GM18508 (cell line): Measurements from ENCODE around the gene STK4.

Source experiments
- ATAC-seq: cut with Tn5 transposase; IDR thresholded peaks from one replicate; pipeline ENCODE4 v1.9.1; 2021; ENCODE audit warnings: moderate number of reproducible peaks; ENCODE audit not compliant: insufficient read depth, unreplicated experiment

The STK4 gene

GRCh38 chr20:45073221-45073620, 106.9 kb downstream of the STK4 start:
- no peak for ATAC-seq

- no peak for ATAC-seq
Measured at GRCh38 chr20:45077559-45077958, 111.2 kb downstream of the STK4 start.

- ATAC-seq: no peak
Measured at GRCh38 chr20:45080867-45081624, 114.7 kb downstream of the STK4 start.

- no peak for ATAC-seq
Measured at GRCh38 chr20:45082468-45082867, 116.2 kb downstream of the STK4 start.

- no peak for ATAC-seq
Measured at GRCh38 chr20:45083127-45083526, 116.8 kb downstream of the STK4 start.

GRCh38 chr20:45085289-45085688, 119.0 kb downstream of the STK4 start:
- no peak for ATAC-seq

- no peak for ATAC-seq
Measured at GRCh38 chr20:45085867-45086266, 119.6 kb downstream of the STK4 start.

- ATAC-seq: no peak
Measured at GRCh38 chr20:45087097-45087790, 120.9 kb downstream of the STK4 start.

- ATAC-seq: no peak
Measured at GRCh38 chr20:45087814-45088213, 121.5 kb downstream of the STK4 start.

GRCh38 chr20:45088247-45088646, 121.9 kb downstream of the STK4 start:
- no peak for ATAC-seq

- no peak for ATAC-seq
Measured at GRCh38 chr20:45090481-45090880, 124.2 kb downstream of the STK4 start.

- ATAC-seq: no peak
Measured at GRCh38 chr20:45091366-45091765, 125.1 kb downstream of the STK4 start.

- no peak for ATAC-seq
Measured at GRCh38 chr20:45092898-45093297, 126.6 kb downstream of the STK4 start.

- no peak for ATAC-seq
Measured at GRCh38 chr20:45094201-45094600, 127.9 kb downstream of the STK4 start.

- no peak for ATAC-seq
Measured at GRCh38 chr20:45094864-45095574, 128.7 kb downstream of the STK4 start.

- no peak for ATAC-seq
Measured at GRCh38 chr20:45095805-45096238, 129.5 kb downstream of the STK4 start.

GRCh38 chr20:45096781-45097180, 130.5 kb downstream of the STK4 start:
- ATAC-seq: no peak

GRCh38 chr20:45097485-45098102, 131.3 kb downstream of the STK4 start:
- ATAC-seq: no peak

GRCh38 chr20:45098103-45098773, 131.9 kb downstream of the STK4 start:
- ATAC-seq: no peak

GRCh38 chr20:45100563-45101245, 134.4 kb downstream of the STK4 start, which contains the start of gene KCNS1:
KCNS1 (minus strand) TSS chr20:45101127; CDS start chr20:45099236, 1,891 bp downstream.
- no peak for ATAC-seq
